Stimulated activated CD4-positive, alpha-beta T cell treated with anti-CD3 and anti-CD28 coated beads, Interleukin-1b, Interleukin-23, amount 100 ng/mL, for 4 hours (primary cell): Measurements from ENCODE around the gene CTAGE8.
"Not testable (repeated sequence)": the region's sequence is repeated elsewhere in the genome, so short reads cannot be mapped to it uniquely, and the experiment has no call there.

Source experiments
- DNase-seq, 2 donors: peaks; one replicate each; pipeline ENCODE4 v3.0.0-alpha.2; 2020; ENCODE audit warnings: low read depth in 2 of 2

Gene CTAGE8

DNA sequence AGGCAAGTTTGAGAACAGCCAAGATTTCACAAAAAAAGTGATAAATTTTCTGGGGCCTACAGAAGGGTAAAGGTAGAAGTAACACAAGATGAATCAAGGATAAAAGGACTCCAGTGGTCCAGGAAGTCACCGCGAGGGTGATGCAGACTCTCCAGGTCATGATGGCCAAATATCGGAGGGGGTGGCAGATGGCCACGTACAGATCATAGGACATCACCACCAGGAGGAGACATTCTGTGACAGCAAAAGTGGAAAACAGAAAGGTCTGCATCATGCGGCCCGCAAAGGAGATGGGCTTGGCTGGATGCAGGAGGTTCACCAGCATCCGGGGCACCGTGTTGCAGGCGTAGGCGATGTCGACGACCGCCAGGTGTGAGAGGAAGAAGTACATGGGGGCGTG lies 10.0 kb downstream of the CTAGE8 start:
- DNase-seq, result not testable (repeated sequence)

DNA sequence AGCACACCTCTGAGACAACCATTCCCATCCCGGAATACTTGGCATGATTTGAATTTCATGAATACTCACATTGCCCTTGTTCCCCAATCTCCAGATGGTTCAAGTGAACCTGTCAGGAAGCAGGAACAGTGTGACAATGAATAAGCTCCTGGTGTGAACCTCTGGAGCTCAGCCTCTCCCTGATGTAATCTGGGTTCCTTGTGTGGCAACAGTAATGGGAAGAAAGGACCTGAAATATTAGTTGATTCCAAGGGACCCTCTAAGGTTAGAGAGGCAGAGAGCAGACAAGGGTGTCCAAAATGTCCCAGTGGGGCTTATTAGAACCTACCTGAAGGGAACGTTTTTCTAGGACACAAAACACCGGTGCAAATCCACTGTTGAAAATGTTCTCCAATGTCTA lies 13.0 kb downstream of the CTAGE8 start:
- DNase-seq, result no peak

DNA sequence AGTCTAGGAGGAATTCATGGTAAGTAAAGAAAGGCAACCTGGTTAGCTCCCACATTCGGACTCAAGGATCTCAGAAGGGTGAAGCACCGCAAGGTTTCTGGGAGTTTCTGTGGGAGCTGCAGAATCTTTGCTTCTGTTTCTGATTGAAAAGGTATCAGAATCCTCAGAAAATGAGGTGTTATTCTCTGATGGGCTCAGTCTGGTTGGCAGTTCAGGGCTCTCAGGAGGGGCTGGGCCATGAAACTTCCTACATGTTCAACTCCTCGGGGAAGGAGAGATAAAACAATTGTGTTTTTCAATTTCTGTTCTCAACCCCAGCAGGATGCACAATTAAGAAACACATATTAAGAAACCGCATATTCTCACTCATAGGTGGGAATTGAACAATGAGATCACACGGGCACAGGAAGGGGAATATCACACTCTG lies 13.6 kb downstream of the CTAGE8 start:
- DNase-seq, result no peak

DNA sequence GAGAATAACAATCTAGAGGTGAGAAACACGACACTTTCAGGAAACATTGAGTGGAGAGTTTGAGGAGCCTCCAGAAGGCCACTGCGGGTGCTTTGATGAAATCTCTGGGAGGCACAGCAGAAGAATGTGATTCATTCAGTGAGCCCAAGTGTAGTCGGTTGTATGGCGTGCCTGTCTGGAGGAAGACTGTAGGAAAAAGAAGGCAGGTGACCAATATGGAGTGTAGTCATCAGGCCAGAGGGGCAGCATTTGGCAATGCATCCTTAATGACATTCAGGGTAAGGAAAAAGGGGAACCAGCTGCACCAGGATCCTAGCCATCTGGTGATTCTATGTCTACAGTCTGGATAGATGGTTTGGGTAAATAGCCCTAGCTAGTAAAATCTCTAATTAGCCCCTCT lies 16.8 kb downstream of the CTAGE8 start:
- DNase-seq, result not testable (repeated sequence)

DNA sequence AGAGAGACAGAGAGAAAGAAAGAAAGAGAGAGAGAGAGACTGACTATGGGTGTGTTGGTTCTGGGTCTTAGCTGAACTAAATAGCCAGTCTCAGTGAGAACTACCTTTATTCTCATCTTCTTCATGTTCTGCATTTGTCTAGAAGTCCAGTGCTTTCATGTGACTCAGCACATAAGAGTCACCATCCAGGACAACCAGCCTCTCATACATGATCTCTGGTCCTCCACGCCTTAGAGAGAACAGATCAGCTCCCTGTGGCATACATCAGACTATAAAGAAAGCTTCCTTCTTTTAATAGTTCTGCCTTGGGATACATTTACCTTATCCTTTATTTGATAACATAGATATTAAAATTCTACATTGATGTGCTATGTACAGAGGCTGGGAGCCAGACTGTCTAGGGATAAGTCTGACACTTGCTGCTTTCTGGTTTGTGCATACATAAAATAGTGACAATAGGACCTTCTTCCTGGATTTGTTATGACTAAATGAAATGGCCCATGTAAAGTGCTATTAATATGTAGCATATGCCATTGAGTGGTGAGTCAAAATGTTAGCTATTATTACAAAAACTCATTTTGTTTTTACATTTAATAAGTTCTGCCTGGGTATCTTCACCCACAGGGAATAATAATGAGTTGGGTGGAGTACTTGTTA lies 21.3 kb downstream of the CTAGE8 start:
- not testable (repeated sequence) for DNase-seq

DNA sequence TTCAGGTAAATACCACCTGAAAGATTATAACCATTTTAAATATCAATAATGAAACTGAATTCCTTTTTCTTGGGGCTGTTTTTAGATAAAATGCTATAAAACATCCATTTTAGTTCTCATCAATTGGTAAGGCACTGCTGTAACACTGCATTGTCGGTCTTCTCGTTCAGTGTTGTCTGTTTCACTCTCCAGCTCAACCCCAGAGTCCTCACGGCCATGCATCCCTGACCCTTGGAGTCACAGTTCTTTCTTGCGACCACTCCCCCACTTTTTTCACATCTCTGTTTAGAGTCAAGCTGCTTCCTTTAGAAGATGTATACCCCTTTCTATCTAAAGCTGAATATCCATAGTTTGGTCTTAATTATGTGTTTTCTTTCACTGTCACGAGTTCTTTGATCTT lies 22.1 kb downstream of the CTAGE8 start:
- DNase-seq, result not testable (repeated sequence)

DNA sequence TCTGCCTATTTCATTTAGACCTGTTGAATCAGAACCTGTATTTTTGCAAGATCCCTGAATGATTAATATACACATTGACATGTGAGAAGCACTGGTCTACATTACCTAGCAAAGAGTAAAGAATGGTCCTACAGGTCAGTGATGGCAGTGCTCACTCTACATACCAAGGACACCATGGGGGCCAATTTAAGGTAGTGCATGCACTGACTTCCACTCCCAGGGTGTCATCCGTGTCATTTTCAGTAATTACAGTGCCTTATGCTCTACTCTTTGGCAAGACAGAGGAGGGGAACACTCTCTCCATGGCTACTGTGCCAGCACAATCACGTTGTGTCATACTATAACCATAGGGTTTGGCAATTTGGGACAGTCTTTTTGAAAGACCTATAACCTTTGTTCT lies 23.7 kb downstream of the CTAGE8 start:
- not testable (repeated sequence) for DNase-seq

DNA sequence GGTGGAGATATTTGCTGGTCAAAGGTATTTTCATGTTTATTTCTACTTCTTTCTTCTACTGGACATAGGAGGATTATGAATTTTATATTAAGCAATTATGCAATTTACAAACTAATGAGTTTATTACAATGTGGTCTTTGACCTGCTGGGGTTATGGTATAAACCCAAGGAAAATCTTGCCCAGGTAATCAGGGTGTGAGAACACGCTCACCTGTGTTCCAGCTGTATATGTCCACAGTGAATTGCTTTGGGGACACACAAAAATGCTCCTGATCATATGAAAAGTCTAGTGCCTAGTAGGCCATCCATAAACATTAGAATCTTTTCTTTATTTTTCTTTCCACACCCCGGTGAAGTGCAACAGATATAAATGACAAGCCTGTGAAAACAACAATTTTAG lies 29.7 kb downstream of the CTAGE8 start, which contains the start of gene OR2A42:
Gene OR2A42, minus strand, starts transcription at position 241 of the 400 bp plus-strand sequence. CDS start 6,762 bp downstream, outside the sequence.
- not testable (repeated sequence) for DNase-seq

DNA sequence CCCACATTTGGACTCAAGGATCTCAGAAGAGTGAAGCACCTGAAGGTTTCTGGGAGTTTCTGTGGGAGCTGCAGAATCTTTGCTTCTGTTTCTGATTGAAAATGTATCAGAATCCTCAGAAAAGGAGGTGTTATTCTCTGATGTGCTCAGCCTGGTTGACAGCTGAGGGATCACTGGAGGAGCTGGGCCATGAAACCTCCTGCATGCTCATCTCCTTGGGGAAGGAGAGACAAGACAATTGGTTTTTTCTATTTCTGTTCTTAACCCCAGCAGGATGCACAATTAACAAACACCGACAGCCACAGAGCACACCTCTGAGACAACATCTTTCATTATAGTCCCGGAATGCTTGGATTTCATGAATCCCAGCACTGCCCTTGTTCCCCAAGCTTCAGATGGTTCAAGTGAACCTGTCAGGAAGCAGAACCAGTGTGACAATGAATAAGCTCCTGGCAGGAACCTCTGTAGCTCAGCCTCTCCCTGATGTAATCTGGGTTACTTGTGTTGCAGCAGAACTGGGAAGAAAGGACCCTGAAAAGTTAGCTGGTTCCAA lies 30.5 kb downstream of the CTAGE8 start:
- not testable (repeated sequence) for DNase-seq

DNA sequence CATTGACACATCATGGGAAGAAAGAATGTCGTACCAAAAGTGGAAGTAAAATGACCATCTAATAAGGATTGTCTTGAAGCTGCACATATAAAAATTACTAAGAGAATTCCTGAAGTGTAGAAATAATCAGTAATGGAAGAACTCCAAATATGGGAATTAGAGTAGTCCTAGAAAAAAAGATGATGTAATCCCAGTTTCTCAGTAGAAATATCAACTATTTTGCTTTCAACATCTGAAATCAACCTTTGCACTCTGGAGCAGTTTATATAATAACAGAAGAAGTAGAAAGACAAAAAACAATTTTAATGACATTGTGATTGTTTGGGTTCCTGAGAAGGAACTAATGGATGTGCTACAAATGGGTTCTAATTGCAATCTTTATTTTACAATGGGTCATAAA lies 36.0 kb downstream of the CTAGE8 start:
- not testable (repeated sequence) for DNase-seq

DNA sequence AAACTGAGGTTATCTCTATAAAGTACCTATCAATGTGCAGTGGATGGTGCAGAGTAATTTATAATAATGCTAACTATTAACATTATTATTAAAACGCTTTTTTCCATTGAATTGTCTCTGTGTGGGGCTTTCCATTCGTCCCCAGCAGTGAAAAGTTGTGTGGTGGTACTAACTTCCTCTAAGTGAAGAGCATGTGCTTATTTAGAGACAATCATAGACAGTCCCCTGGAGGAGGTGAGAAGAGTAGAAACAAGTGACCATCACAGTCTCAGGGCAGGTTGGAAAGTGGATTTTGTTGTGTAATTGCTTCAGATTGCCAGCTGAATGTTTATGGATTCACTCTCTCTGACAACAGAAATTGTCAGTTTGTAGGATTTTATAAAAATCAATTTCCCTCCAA lies 38.1 kb downstream of the CTAGE8 start:
- DNase-seq, result not testable (repeated sequence)

DNA sequence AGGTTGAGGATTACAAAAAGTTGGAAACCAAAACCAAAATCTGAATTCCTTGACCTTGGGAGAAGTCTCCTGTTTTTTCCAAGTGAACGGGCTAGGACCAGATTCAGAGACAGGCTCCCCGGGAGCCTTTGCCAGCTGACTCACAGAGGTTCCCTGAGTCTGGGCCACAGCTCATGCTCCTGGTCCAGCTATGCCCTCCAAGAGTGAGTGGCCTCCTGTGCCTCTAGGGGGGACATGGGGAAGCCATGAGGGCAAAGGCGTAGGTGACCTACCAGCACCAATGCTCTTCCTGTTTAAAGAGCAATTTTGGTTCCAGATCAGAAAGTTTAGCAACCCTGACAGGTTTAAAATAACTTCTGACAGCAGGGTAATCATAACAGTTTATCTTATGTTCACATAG lies 40.3 kb downstream of the CTAGE8 start:
- DNase-seq, result not testable (repeated sequence)

DNA sequence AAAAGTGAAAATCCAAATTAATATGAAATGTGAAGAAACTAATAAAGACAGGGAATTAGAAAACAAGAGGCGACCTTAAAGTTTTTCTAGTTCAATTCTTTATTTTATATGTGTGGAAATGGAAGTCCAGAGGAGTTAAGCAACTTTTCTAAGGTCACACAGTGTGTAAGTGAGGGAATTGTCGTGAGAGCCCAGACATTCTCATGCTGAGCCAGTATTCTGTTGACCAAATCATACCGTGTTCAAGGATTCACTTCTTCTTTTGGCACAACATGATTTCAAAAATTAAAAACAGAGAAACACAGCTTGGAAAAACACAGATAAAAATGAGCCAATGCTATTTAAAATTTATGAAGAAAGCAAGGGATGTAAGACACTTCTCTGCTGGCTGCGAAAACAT lies 42.2 kb downstream of the CTAGE8 start:
- not testable (repeated sequence) for DNase-seq

DNA sequence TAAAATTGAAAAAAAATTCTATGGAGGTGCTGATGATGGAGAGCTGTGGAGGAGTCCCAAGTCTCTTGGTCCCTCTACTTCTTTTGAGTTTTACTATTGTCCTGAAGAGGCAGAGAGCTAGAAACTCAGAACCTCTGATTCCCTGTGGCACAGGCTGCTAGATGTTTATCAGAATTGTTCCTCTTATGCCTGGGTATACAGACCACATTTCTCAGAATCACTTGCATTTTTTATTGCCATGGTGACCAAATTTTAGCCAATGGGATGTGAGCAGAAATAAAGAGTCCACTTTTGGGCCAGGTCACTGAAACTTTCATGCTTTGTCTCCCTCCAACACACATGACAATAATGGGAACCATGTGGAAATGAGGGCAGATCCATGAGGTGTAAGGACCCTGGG lies 45.4 kb downstream of the CTAGE8 start:
- not testable (repeated sequence) for DNase-seq

DNA sequence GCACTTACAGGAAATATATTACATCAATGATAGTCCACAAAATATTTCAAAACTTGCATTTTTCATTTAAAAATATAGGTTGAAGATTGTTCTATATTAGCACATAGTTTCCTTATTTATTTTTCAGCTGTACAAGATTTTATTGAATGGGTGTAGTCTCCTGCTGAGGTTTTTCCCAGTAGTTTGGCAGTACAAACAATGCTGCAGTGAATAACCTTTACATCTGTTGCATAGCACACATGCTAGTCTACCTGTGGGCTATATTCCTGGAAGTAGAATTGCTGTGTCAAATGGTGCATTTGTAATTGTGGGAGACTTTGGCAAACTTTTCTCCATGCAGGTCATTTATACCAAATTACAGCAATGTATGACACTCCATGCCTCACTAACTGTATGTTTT lies 48.6 kb downstream of the CTAGE8 start:
- not testable (repeated sequence) for DNase-seq

DNA sequence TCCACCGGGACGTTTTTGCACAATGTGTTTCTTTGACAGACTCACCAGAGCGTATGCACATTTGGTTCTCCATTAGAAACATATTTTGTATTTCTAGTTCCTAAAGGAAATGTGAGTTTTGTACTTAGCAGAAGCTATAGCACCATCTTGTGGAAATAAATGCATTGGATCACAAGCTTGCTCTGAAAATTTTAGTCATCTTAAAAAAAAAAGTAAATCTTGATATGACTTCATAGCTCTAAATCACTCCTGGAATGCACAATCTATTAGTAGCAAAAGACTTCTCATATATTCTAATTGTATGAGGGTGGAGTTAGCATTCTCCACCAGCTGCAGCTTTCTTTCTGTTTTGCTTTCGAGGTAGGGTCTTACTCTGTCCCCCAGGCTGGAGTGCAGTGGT lies 49.9 kb downstream of the CTAGE8 start:
- DNase-seq, result not testable (repeated sequence)

DNA sequence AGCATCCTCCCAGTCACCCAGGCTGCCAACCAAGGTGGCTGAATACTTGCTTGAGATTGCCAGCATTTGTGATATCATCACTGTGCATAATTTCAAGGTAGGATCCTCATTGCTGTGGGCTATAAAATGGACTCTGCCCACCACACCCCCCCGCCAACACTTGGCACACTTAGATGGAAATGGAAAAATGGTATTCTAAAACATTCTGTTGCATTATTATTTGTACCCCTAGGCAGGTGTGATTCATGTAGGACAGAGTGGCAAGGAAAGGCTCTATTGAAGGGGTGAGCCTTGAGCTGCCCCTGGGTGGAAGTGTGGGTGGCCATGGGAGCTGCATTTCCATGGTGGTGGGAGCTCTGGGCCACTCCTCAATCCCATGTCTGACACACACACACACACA lies 50.5 kb downstream of the CTAGE8 start:
- not testable (repeated sequence) for DNase-seq

DNA sequence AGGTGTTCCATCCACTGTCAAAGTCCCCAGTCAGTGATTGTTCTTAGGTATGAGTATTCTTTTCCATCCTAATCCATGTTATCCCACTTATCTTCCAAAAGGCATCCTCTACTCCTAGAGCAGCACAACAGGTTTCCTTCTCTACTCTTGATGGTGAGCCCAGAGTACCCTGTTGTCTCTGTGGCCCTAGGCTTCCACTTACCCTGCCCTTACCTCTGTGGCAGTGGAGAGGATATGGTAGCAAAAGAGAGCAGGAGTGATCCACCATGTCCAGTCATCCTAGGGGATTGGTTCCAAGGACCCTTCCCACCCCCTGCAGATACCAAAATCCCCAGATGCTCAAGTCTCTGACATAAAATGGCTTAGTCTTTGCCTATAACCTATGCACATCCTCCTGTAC lies 51.9 kb downstream of the CTAGE8 start:
- not testable (repeated sequence) for DNase-seq
